ENCODE measurements around the gene SH3RF3. TPM values are rescaled to one million over a fixed set of nuclear protein-coding genes. Genes with fewer than 3 reads are reported as not detected.

SH3RF3 gene
- polyA plus RNA-seq, 1 of the 3 experiments (the other 2 are of a cell fraction): 1.9 TPM

DNA sequence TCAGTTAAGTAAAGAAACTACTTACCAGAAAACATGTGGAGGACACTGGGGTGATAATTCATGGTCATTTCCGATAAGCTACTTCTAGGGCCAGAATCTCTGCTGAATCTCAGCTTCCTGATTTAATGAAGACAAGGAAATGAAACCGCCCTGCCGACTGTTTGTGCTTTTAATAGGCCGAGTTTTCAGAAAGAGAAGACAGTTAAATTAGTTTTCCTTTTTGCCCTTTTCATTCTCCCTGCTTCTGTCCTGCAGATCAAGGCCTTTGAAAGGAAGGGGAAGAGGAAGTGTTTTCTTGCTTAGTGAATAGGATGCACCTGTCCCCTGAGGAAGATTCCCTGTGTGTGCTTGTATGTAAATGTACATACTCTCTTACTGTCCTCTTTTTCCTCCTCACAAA lies 126.6 kb downstream of the SH3RF3 start:
- H3F3A ChIP-seq (replicated peaks; ENCODE audit: insufficient read depth): no peaks in the 10 kb centered on the region

DNA sequence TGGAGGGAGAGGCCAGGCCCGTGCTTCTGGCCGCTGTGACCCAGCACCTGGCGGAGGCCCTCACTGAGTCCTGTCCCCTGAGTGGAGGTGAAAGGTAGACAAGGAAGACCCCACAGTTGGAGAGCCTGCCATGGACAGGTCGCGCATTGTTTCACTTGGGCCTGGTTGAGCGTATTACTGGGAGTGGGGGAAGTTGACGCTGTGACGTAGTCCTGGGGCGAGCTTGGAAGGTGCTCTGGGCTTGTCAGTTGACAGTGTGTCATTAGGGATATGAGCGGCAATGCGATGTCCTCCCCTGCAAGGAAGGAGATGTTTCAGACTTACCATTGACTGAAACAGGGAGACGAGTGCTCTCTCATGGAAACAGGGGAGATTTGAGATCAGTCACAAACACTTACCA lies 127.1 kb downstream of the SH3RF3 start:
- H3K4me3 ChIP-seq (ENCODE audit: low read depth in 2 of 2, low read length in 1 of 2): no peak overlapping the region
- peaks cover 2% of the 10 kb centered on the region; the same call in 1 of the 2 replicates for H3K79me2 ChIP-seq (ENCODE audit: insufficient read depth)
- no peaks in the 10 kb centered on the region for H3K27me3 ChIP-seq (ENCODE audit: insufficient read depth)
- POLR2A ChIA-PET: no interaction called here
- no peak overlapping the region for H3K27ac ChIP-seq (ENCODE audit: low read depth in 2 of 2, low read length in 1 of 2)
- H3F3A ChIP-seq (replicated peaks; ENCODE audit: insufficient read depth): no peaks in the 10 kb centered on the region
- TF ChIP-seq EZH2phosphoT487 (IDR thresholded peaks at IDR 0.05; ENCODE audit: borderline replicate concordance, low read depth) (no peak), JUND (IDR thresholded peaks at IDR 0.05) (no peak)
- TF ChIP-seq, protein P1, sequence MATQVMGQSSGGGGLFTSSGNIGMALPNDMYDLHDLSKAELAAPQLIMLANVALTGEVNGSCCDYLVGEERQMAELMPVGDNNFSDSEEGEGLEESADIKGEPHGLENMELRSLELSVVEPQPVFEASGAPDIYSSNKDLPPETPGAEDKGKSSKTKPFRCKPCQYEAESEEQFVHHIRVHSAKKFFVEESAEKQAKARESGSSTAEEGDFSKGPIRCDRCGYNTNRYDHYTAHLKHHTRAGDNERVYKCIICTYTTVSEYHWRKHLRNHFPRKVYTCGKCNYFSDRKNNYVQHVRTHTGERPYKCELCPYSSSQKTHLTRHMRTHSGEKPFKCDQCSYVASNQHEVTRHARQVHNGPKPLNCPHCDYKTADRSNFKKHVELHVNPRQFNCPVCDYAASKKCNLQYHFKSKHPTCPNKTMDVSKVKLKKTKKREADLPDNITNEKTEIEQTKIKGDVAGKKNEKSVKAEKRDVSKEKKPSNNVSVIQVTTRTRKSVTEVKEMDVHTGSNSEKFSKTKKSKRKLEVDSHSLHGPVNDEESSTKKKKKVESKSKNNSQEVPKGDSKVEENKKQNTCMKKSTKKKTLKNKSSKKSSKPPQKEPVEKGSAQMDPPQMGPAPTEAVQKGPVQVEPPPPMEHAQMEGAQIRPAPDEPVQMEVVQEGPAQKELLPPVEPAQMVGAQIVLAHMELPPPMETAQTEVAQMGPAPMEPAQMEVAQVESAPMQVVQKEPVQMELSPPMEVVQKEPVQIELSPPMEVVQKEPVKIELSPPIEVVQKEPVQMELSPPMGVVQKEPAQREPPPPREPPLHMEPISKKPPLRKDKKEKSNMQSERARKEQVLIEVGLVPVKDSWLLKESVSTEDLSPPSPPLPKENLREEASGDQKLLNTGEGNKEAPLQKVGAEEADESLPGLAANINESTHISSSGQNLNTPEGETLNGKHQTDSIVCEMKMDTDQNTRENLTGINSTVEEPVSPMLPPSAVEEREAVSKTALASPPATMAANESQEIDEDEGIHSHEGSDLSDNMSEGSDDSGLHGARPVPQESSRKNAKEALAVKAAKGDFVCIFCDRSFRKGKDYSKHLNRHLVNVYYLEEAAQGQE (IDR thresholded peaks at IDR 0.05; ENCODE audit: low read depth, low read length): no peak
- TF ChIP-seq, protein P2, sequence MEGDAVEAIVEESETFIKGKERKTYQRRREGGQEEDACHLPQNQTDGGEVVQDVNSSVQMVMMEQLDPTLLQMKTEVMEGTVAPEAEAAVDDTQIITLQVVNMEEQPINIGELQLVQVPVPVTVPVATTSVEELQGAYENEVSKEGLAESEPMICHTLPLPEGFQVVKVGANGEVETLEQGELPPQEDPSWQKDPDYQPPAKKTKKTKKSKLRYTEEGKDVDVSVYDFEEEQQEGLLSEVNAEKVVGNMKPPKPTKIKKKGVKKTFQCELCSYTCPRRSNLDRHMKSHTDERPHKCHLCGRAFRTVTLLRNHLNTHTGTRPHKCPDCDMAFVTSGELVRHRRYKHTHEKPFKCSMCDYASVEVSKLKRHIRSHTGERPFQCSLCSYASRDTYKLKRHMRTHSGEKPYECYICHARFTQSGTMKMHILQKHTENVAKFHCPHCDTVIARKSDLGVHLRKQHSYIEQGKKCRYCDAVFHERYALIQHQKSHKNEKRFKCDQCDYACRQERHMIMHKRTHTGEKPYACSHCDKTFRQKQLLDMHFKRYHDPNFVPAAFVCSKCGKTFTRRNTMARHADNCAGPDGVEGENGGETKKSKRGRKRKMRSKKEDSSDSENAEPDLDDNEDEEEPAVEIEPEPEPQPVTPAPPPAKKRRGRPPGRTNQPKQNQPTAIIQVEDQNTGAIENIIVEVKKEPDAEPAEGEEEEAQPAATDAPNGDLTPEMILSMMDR (IDR thresholded peaks at IDR 0.05): no peak
- CTCF ChIA-PET: interaction anchor here (1.4 kb wide), 1 partner anchor 17 kb away, joined by 3 read pairs; no protein-coding TSS in a partner anchor
- H3K9ac ChIP-seq: no peak overlapping the region
- H3K4me1 ChIP-seq (ENCODE audit: control insufficient read depth in 1 of 2, insufficient read depth in 2 of 2, low read depth in 1 of 2, low read length in 1 of 2): peaks cover 0 to 36% of the 10 kb centered on the region in 2 experiments; a peak in 1 of 4 replicates
- H3K36me3 ChIP-seq (replicated peaks in 1 of 2; ENCODE audit: control insufficient read depth in 1 of 2, insufficient read depth in 2 of 2, low read length in 1 of 2): no peaks in the 10 kb centered on the region
- 0 out of 2 replicates have a peak, but pooled peaks cover 6% of the 10 kb centered on the region for H4K20me1 ChIP-seq (ENCODE audit: insufficient read depth)
- DNase-seq: no peak
- no peak overlapping the region for H3K4me2 ChIP-seq
- no peaks in the 10 kb centered on the region for H3K9me3 ChIP-seq
- H2AFZ ChIP-seq (ENCODE audit: low read depth): no peak overlapping the region
- WGBS (ENCODE audit: low lambda C conversion rate): 94% methylated on average over 12 of the region's 12 CpGs
- no peaks in the 10 kb centered on the region for H3K9me2 ChIP-seq

More for the DNA sequence above, 126.6 kb downstream of the SH3RF3 start:
- DNase-seq: no peak
- Histone ChIP-seq H3K79me2 (ENCODE audit: insufficient read depth) (peaks cover 2% of the 10 kb centered on the region; the same call in 1 of the 2 replicates), H3K4me1 (ENCODE audit: control insufficient read depth in 1 of 2, insufficient read depth in 2 of 2, low read depth in 1 of 2, low read length in 1 of 2) (peaks cover 0 to 32% of the 10 kb centered on the region in 2 experiments; a peak in 1 of 4 replicates), H3K27me3 (ENCODE audit: insufficient read depth) (no peaks in the 10 kb centered on the region), H3K9ac (no peak overlapping the region), H3K36me3 (replicated peaks in 1 of 2; ENCODE audit: control insufficient read depth in 1 of 2, insufficient read depth in 2 of 2, low read length in 1 of 2) (no peaks in the 10 kb centered on the region), H3K9me3 (no peaks in the 10 kb centered on the region), H4K20me1 (ENCODE audit: insufficient read depth) (0 out of 2 replicates have a peak, but pooled peaks cover 6% of the 10 kb centered on the region), H3K27ac (ENCODE audit: low read depth in 2 of 2, low read length in 1 of 2) (no peak overlapping the region), H3K4me2 (no peak overlapping the region), H2AFZ (ENCODE audit: low read depth) (no peak overlapping the region), H3K9me2 (no peaks in the 10 kb centered on the region), H3K4me3 (ENCODE audit: low read depth in 2 of 2, low read length in 1 of 2) (no peak overlapping the region)
- ChIA-PET POLR2A (no interaction called here), CTCF (interaction anchor here (1.4 kb wide), 1 partner anchor 16 kb away, joined by 3 read pairs; no protein-coding TSS in a partner anchor)
- WGBS (ENCODE audit: low lambda C conversion rate): 89% methylated on average over 4 of the region's 4 CpGs
- TF ChIP-seq, protein P3, sequence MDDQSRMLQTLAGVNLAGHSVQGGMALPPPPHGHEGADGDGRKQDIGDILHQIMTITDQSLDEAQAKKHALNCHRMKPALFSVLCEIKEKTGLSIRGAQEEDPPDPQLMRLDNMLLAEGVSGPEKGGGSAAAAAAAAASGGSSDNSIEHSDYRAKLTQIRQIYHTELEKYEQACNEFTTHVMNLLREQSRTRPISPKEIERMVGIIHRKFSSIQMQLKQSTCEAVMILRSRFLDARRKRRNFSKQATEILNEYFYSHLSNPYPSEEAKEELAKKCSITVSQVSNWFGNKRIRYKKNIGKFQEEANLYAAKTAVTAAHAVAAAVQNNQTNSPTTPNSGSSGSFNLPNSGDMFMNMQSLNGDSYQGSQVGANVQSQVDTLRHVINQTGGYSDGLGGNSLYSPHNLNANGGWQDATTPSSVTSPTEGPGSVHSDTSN (IDR thresholded peaks at IDR 0.05): no peak
- TF ChIP-seq POLR2AphosphoS5 (IDR thresholded peaks at IDR 0.05; ENCODE audit: low read depth, low read length): no peak
- no peak for TF ChIP-seq TCF12 (IDR thresholded peaks at IDR 0.05)
- TF ChIP-seq, protein P4, sequence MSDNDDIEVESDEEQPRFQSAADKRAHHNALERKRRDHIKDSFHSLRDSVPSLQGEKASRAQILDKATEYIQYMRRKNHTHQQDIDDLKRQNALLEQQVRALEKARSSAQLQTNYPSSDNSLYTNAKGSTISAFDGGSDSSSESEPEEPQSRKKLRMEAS (IDR thresholded peaks at IDR 0.05; ENCODE audit: low read depth): no peak
- no peak for TF ChIP-seq EP300 (IDR thresholded peaks at IDR 0.05; ENCODE audit: borderline replicate concordance in 1 of 2, low read depth in 1 of 2, low read length in 1 of 2)
- no peak for TF ChIP-seq GATA2 (CRISPR knock-in tag; IDR thresholded peaks at IDR 0.05)
- TF ChIP-seq FOSL2 (IDR thresholded peaks at IDR 0.05; ENCODE audit: borderline replicate concordance, low read depth): no peak
- TF ChIP-seq CHD2 (IDR thresholded peaks at IDR 0.05; ENCODE audit: low read length, partially characterized antibody): no peak
- TF ChIP-seq FOXM1 (IDR thresholded peaks at IDR 0.05; ENCODE audit: low read depth): no peak
- TF ChIP-seq, protein P1 (IDR thresholded peaks at IDR 0.05; ENCODE audit: low read depth, low read length): no peak
- no peak for TF ChIP-seq TEAD4 (IDR thresholded peaks at IDR 0.05; ENCODE audit: borderline replicate concordance, insufficient read depth)

All from SK-N-SH (cell line).